Right atrium auricular region (tissue), 2 donors: Measurements from ENCODE around the gene NKX1-2. TPM values are rescaled to one million over a fixed set of nuclear protein-coding genes. Genes with fewer than 3 reads are reported as not detected.

ENCODE experiments used
- DNase-seq: peaks from one replicate; pipeline ENCODE4 v3.0.0-alpha.2; 2019; ENCODE audit warnings: low spot score
- H3K27ac ChIP-seq, 2 donors: fragments of 200-600 bp; sonication (generic); 1 replicate in 1 of 2; 2 replicates in 1 of 2; pipeline ENCODE4 v1.5.1; 2016 to 2019
- H3K27me3 ChIP-seq, 2 donors: fragments of 200-600 bp; sonication (generic); one replicate each; pipeline versions ENCODE4 v1.5.1 to v1.6.0; 2017 to 2019
- H3K36me3 ChIP-seq: fragments of 200-600 bp; sonication (generic); one replicate; pipeline ENCODE4 v1.5.1; 2016
- H3K4me1 ChIP-seq, 2 donors: fragments of 200-600 bp; sonication (generic); one replicate each; pipeline versions ENCODE4 v1.5.1 to v1.6.0; 2017 to 2019
- H3K4me3 ChIP-seq, 2 donors: fragments of 200-600 bp; sonication (generic); 1 replicate in 1 of 2; 2 replicates in 1 of 2; pipeline ENCODE4 v1.5.1; 2017 to 2019; ENCODE audit warnings: mild to moderate bottlenecking in 1 of 2, moderate library complexity in 1 of 2
- H3K9me3 ChIP-seq, 2 donors: fragments of 200-600 bp; sonication (generic); one replicate each; pipeline ENCODE4 v1.5.1; 2019
- total RNA-seq, 2 donors: library from RNA; depleted of rRNA; stranded (reverse); fragments of >200 nt; gene quantifications; one replicate each; pipeline ENCODE4 v1.1.0, GENCODE V29; 2016
- TF ChIP-seq, protein P1 (sequence below), 2 donors: fragments of 200-600 bp; sonication (generic); IDR thresholded peaks; one replicate each; pipeline ENCODE4 v1.5.1; 2019; ENCODE audit warnings: antibody characterized with exemption in 2 of 2

Gene NKX1-2
- total RNA-seq, 2 donors from 2014 or later: not detected

DNA sequence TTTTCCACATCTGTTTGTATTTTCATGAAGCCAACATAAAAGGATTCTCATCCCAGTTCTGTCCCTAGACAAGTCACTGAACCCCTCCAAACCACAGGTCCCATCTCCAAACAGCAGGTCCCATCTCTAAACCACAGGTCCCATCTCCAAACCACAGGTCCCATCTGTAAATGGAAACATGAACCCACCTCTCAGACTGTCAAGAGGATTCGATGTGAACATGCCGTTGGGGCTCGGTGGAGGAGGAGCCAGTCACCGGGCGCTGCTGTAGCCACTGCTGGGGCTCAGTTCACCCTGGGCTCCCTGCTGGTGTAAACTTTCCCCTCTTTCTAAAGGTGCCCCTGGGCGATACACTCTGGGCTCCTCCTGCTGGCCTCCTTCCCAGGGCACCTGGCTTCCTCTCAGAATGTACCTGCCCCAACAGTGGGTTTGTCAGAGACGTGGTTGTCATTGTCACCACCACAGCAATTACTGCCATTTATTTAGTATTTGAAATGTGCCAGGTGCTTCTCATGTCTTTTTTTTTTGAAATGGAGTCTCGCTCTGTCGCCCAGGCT lies 24.8 kb upstream of the NKX1-2 start:
- Histone ChIP-seq H3K27ac (no peak overlapping the region), H3K27me3 (no peaks in the 10 kb centered on the region), H3K4me3 (no peak overlapping the region), H3K9me3 (no peaks in the 10 kb centered on the region), H3K36me3 (no peaks in the 10 kb centered on the region), H3K4me1 (no peaks in the 10 kb centered on the region)
- no peak for DNase-seq
- TF ChIP-seq, protein P1, sequence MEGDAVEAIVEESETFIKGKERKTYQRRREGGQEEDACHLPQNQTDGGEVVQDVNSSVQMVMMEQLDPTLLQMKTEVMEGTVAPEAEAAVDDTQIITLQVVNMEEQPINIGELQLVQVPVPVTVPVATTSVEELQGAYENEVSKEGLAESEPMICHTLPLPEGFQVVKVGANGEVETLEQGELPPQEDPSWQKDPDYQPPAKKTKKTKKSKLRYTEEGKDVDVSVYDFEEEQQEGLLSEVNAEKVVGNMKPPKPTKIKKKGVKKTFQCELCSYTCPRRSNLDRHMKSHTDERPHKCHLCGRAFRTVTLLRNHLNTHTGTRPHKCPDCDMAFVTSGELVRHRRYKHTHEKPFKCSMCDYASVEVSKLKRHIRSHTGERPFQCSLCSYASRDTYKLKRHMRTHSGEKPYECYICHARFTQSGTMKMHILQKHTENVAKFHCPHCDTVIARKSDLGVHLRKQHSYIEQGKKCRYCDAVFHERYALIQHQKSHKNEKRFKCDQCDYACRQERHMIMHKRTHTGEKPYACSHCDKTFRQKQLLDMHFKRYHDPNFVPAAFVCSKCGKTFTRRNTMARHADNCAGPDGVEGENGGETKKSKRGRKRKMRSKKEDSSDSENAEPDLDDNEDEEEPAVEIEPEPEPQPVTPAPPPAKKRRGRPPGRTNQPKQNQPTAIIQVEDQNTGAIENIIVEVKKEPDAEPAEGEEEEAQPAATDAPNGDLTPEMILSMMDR (IDR thresholded peaks at IDR 0.05): no peak

DNA sequence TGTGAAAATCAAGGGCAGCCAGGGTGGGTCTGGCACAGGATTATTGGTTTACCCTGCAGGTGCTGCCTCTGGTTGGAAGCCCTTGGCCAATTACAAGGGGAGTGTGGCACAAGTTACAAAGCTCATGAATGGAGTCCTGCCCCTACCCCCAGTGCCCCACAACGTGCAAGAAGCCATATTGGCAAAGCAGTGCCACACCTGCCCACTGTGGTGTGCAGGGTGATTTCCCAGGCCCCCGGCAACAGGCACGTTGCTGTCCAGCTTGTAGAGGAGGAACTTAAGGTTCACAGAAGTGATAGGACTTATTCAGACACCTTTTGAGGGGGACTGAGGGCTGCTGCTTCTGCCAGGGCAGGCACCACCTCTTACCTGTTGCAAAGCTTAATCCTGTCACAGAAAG lies 23.2 kb upstream of the NKX1-2 start:
- no peaks in the 10 kb centered on the region for H3K9me3 ChIP-seq
- TF ChIP-seq, protein P1 (IDR thresholded peaks at IDR 0.05): no peak
- H3K27me3 ChIP-seq: no peaks in the 10 kb centered on the region
- H3K27ac ChIP-seq: no peak overlapping the region
- no peaks in the 10 kb centered on the region for H3K36me3 ChIP-seq
- no peak for DNase-seq
- H3K4me3 ChIP-seq: no peak overlapping the region
- peaks cover 0 to under 1% of the 10 kb centered on the region in 2 donors for H3K4me1 ChIP-seq

DNA sequence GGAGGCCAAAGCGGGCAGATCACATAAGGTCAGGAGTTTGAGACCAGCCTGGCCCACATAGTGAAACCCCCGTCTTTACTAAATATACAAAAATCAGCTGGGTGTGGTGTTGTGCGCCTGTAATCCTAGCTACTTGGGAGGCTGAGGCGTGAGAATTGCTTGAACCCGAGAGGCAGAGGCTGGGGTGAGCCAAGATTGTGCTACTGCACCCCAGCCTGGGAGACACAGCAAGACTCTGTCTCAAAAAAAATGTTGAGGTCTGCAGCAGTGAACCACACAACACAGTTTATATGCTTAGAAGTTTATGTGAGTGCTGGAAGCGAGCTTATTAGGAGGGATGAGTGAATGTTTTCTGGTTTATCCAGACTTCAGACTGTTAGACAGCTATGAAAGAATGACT lies 22.2 kb upstream of the NKX1-2 start:
- DNase-seq: no peak
- no peaks in the 10 kb centered on the region for H3K27me3 ChIP-seq
- no peaks in the 10 kb centered on the region for H3K36me3 ChIP-seq
- H3K9me3 ChIP-seq: no peaks in the 10 kb centered on the region
- H3K27ac ChIP-seq: no peak overlapping the region
- peaks cover 0 to 6% of the 10 kb centered on the region in 2 donors for H3K4me1 ChIP-seq
- H3K4me3 ChIP-seq: no peak overlapping the region
- TF ChIP-seq, protein P1 (IDR thresholded peaks at IDR 0.05): no peak

DNA sequence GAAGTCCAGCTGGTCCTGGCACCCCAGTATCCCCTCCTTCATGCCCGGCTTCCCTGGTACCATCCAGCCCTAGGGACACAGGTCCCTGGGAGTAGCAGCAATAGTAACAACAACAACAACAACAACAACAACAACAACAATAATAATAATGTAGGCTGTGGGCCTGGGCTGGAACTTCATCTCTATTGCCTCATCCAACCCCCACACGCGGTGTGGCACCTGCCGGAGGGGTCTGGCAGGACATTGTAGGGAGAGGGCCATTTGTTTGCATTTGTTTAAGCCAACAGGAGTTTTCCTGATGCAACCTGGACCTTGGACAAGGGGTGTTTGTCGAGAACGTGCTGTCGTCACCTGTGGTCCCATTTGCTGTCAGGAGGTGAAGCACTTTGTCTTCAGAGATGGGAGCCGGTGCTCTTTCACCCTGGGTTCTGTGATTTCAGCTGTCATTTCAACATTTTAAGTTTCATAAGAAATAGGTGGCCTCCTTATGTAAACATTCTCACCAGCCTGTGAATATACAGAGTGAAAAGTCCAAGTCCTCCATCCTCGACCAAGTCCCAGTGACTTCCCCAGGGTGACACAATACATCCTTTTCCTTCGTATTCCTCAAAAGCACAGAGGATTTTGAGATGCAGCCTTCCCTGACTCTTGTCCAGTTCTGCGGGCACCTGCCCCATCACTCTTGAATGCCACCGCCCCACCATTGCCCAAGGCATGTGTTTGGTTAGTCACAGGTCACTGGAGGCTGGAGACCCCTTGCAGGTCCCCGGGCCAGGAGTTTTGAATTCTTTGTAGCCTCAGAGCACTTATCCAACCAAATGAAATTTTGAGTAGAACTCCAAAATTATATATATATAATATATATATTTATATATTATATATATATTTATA lies 21.0 kb upstream of the NKX1-2 start:
- no peak for DNase-seq
- no peak overlapping the region for H3K4me3 ChIP-seq
- TF ChIP-seq, protein P1 (IDR thresholded peaks at IDR 0.05): no peak
- no peaks in the 10 kb centered on the region for H3K36me3 ChIP-seq
- H3K27ac ChIP-seq: no peak overlapping the region
- H3K27me3 ChIP-seq: no peaks in the 10 kb centered on the region
- no peaks in the 10 kb centered on the region for H3K9me3 ChIP-seq
- peaks cover 0 to 6% of the 10 kb centered on the region in 2 donors for H3K4me1 ChIP-seq

DNA sequence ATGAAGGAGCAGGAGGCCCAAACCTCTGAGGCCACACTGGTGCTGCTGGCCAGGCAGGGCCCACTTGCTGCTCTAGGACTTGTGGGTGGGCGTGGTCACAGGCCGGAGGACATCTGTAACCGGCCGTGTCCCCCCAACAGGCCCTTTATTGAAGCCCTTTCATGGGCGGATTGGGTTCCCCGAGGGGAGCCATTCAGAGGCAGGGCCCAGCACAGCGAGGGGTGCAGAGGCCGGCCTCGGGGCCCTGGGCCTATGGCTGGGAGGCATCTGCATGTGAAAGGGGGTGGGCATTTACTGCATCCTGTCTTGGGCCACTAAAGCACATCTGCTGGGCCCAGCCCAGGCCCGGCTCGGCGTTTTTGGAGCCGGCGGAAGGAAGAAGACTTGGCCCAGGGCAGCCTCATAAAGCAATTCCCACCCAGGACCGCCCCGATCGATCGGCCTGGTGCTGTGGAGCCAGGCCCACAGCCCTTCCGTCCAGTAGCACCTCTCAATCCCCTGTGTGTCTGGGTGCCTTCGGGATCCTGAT lies 20.2 kb upstream of the NKX1-2 start:
- Histone ChIP-seq H3K4me3 (no peak overlapping the region), H3K4me1 (peaks cover 0 to 7% of the 10 kb centered on the region in 2 donors), H3K9me3 (no peaks in the 10 kb centered on the region), H3K27me3 (no peaks in the 10 kb centered on the region), H3K36me3 (no peaks in the 10 kb centered on the region), H3K27ac (no peak overlapping the region)
- TF ChIP-seq, protein P1 (IDR thresholded peaks at IDR 0.05): no peak
- no peak for DNase-seq
